A673 (cell line): ENCODE results near the gene CD9.

ENCODE experiments used
- EZH2 ChIP-seq: fragments of 200-600 bp; sonication (generic); IDR thresholded peaks from 2 replicates; pipeline ENCODE4 v1.6.1; 2017; ENCODE audit warnings: borderline replicate concordance, low read depth, mild to moderate bottlenecking, mixed read lengths, antibody characterized with exemption, low read length; ENCODE audit not compliant: poor library complexity, severe bottlenecking
- TF ChIP-seq, protein P1 (sequence below): fragments of 300-800, 200-600 bp; sonication (generic); conservative IDR thresholded peaks from 2 replicates; pipeline ENCODE4 v1.5.1; 2017; ENCODE audit warnings: low read depth, mild to moderate bottlenecking, antibody characterized with exemption, low read length, moderate library complexity, mixed read lengths

GRCh38 chr12:6264402-6265037 is 64.3 kb downstream of the CD9 start:
- TF ChIP-seq, protein P1, sequence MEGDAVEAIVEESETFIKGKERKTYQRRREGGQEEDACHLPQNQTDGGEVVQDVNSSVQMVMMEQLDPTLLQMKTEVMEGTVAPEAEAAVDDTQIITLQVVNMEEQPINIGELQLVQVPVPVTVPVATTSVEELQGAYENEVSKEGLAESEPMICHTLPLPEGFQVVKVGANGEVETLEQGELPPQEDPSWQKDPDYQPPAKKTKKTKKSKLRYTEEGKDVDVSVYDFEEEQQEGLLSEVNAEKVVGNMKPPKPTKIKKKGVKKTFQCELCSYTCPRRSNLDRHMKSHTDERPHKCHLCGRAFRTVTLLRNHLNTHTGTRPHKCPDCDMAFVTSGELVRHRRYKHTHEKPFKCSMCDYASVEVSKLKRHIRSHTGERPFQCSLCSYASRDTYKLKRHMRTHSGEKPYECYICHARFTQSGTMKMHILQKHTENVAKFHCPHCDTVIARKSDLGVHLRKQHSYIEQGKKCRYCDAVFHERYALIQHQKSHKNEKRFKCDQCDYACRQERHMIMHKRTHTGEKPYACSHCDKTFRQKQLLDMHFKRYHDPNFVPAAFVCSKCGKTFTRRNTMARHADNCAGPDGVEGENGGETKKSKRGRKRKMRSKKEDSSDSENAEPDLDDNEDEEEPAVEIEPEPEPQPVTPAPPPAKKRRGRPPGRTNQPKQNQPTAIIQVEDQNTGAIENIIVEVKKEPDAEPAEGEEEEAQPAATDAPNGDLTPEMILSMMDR: no peak
- no peak for TF ChIP-seq EZH2
